Retinal pigment epithelial cell (primary cell): ENCODE measurements around the gene UST.

Source experiments
- DNase-seq: peaks from one replicate; pipeline ENCODE4 v3.0.0-alpha.2; 2010; ENCODE audit warnings: low read depth
- H3K4me3 ChIP-seq: 2 replicates; pipeline ENCODE4 v1.5.1; 2011; ENCODE audit warnings: mild to moderate bottlenecking, low read length, control low read depth, moderate library complexity
- TF ChIP-seq, protein P1 (sequence below): conservative IDR thresholded peaks from 2 replicates; pipeline ENCODE4 v1.5.1; 2011; ENCODE audit warnings: low read depth, low read length, control low read depth, inconsistent platforms

UST gene

DNA sequence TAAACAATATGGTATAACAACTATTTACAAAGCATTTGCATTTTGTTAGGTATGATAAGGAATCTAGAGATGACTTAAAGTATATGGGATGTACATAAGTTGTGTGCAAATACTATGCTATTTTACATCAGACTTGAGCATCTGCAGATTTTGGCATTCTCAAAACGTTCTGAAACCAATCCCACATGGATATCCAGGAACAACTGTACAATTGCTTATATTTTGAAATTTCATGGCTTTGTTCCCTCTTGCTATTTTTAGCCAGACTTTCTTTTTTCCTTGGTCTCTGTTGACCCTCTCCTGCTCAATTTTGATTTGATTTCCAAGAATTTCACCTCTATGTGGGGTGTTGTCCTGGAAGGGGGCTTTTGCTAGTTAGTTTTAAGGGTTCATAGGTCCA is 32.9 kb upstream of the UST start:
- no peak overlapping the region for H3K4me3 ChIP-seq
- TF ChIP-seq, protein P1, sequence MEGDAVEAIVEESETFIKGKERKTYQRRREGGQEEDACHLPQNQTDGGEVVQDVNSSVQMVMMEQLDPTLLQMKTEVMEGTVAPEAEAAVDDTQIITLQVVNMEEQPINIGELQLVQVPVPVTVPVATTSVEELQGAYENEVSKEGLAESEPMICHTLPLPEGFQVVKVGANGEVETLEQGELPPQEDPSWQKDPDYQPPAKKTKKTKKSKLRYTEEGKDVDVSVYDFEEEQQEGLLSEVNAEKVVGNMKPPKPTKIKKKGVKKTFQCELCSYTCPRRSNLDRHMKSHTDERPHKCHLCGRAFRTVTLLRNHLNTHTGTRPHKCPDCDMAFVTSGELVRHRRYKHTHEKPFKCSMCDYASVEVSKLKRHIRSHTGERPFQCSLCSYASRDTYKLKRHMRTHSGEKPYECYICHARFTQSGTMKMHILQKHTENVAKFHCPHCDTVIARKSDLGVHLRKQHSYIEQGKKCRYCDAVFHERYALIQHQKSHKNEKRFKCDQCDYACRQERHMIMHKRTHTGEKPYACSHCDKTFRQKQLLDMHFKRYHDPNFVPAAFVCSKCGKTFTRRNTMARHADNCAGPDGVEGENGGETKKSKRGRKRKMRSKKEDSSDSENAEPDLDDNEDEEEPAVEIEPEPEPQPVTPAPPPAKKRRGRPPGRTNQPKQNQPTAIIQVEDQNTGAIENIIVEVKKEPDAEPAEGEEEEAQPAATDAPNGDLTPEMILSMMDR: no peak
- DNase-seq: no peak

DNA sequence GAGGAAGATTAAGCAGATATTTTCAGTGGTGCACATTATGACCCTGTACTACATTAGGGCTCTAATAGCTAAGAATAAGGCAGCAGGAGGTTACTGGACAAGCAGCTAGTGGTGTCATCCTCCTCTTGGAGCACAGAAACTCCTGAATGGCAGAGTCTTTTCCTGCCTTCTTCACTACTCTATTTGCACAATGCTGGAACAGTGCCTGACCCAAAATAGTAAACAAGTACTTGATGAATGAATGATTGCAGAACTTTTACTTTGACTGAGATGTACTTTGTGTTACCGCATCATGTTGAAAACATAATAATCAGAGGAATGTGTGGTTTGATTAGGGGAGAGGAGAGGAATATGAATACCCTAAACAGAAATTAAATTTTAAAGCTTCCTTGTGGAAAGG is 30.0 kb upstream of the UST start:
- DNase-seq: no peak
- TF ChIP-seq, protein P1: no peak
- no peak overlapping the region for H3K4me3 ChIP-seq

DNA sequence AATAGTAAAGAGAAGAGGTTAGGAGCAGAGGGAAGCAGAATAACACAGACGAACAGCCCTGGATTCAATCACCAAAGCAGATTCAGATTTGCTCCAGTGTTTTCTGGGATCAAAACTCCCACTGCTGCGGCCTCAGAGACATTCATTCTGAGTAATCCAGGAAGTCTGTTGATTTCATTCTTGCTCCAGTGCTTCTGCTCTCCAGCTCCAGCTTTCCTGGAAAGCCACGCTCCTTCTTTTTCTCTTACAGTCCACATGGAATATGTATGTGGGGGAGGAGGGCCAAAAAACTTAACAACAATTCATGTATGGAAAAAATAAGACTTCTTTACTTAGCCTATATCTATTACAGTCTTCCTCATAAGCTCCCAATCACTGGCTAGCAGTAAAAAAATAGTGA is 26.4 kb upstream of the UST start:
- TF ChIP-seq, protein P1: no peak

DNA sequence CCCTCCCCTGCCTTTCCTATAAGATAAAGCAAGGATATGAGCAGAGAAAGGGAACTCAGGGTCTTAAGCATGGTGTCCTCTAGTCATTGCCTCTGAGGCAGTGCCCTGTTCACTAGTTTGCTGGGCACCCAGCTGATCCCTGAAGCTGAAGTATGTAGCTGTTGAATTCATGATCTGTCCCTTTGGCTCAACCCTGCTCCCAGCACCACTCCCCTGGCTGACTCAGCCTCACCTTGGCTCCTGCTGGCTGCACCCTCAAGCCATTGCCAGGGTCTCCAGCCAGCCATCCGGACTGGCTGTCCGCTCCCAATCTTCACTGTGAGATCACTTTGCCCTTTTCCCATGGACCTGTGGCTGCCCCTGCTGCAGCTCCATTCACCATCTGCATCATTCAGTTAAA is 25.9 kb upstream of the UST start:
- no peak overlapping the region for H3K4me3 ChIP-seq
- TF ChIP-seq, protein P1: no peak
- no peak for DNase-seq

More for the DNA sequence above, 26.4 kb upstream of the UST start:
- H3K4me3 ChIP-seq: no peak overlapping the region
- no peak for DNase-seq

DNA sequence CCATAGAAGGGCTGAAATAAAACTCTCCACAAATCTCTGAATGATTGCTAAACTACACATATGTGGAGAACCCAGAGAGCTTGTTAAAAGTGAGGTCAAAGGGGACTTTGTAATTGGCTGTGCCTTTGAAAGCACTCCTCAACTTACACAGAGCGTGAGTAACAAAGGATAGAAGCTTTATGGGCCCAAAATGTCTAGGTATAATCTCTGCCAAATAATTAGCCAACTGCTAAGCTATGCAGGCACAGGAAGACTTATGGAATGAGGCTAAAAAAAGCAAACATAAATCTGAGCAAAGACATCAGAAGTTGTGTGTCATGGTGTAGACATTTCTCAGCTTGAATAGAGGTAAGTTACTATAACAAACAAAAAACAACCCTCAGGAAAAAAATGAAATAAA is 23.3 kb upstream of the UST start:
- no peak overlapping the region for H3K4me3 ChIP-seq
- TF ChIP-seq, protein P1: no peak
- DNase-seq: peak; percentile 57

DNA sequence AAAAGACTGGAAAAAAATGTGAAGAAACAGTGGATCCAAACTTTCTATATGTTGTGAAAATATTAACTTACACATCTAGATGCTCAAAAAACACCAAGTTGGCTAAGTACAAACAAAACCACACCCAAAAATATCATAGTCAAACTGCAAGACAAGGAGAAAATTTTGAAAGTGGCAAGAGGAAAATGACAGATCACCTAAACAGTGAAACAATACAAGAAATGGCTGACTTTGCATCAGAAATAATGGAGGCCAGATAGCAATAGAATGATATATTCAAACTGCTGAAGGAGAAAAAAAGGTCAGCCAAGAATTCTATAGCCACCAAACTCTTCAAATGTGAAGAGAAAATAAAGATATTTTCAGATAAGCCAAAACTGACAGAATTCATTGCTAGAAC is 22.4 kb upstream of the UST start:
- H3K4me3 ChIP-seq: no peak overlapping the region
- DNase-seq: no peak
- TF ChIP-seq, protein P1: no peak

DNA sequence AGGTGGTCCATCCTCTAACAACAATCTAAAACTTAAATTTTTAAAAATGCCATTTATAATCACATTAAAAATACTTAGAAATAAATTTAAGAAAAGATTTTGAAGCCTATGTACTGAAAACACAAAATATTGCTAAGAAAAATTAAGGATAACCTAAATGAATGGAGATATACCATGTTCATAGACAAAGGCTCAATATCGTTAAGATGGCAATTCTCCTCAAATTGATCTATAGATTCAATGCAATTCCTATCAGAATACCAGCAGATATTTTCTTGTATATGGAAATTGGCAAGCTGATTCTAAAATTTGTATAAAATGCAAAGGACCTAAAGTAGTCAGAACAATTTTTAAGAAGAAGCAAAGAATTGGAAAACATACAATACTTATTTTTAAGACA is 19.7 kb upstream of the UST start:
- no peak overlapping the region for H3K4me3 ChIP-seq
- TF ChIP-seq, protein P1: no peak
- no peak for DNase-seq
